ENCODE measurements around the gene MED20.

Gene MED20

GRCh38 chr6:41901882-41902519 lies 18.9 kb downstream of the MED20 start:
- peak; percentile 18 for DNase-seq (ENCODE audit: low read depth)

- no peak for DNase-seq (ENCODE audit: low read depth)
Measured at GRCh38 chr6:41900861-41901260, 20.1 kb downstream of the MED20 start.

- DNase-seq (ENCODE audit: low read depth): no peak
Measured at GRCh38 chr6:41896281-41896680, 24.7 kb downstream of the MED20 start.

- DNase-seq (ENCODE audit: low read depth): peak; percentile 88
Measured at GRCh38 chr6:41895300-41896233, 25.4 kb downstream of the MED20 start, which contains the start of gene USP49. Gene USP49 (minus strand): TSS chr6:41895375. CDS start chr6:41806983, 88,392 bp downstream.

GRCh38 chr6:41894366-41895299 lies 26.3 kb downstream of the MED20 start:
- peak; percentile 15 for DNase-seq (ENCODE audit: low read depth)

- no peak for DNase-seq (ENCODE audit: low read depth)
Measured at GRCh38 chr6:41892921-41893564, 27.9 kb downstream of the MED20 start.

GRCh38 chr6:41887331-41887751 lies 33.6 kb downstream of the MED20 start:
- DNase-seq (ENCODE audit: low read depth): no peak

GRCh38 chr6:41885930-41886329 lies 35.0 kb downstream of the MED20 start:
- DNase-seq (ENCODE audit: low read depth): no peak

- DNase-seq (ENCODE audit: low read depth): no peak
Measured at GRCh38 chr6:41884957-41885356, 36.0 kb downstream of the MED20 start.

- no peak for DNase-seq (ENCODE audit: low read depth)
Measured at GRCh38 chr6:41881506-41881905, 39.4 kb downstream of the MED20 start.

GRCh38 chr6:41878961-41879405 lies 42.0 kb downstream of the MED20 start:
- DNase-seq (ENCODE audit: low read depth): no peak

GRCh38 chr6:41878246-41878645 lies 42.7 kb downstream of the MED20 start:
- DNase-seq (ENCODE audit: low read depth): no peak

GRCh38 chr6:41877051-41877680 lies 43.8 kb downstream of the MED20 start:
- no peak for DNase-seq (ENCODE audit: low read depth)

- no peak for DNase-seq (ENCODE audit: low read depth)
Measured at GRCh38 chr6:41874741-41875140, 46.2 kb downstream of the MED20 start.

GRCh38 chr6:41872147-41872546 lies 48.8 kb downstream of the MED20 start:
- DNase-seq (ENCODE audit: low read depth): no peak

GRCh38 chr6:41871691-41872090 lies 49.2 kb downstream of the MED20 start:
- DNase-seq (ENCODE audit: low read depth): no peak

- no peak for DNase-seq (ENCODE audit: low read depth)
Measured at GRCh38 chr6:41859356-41859755, 61.6 kb downstream of the MED20 start.

- no peak for DNase-seq (ENCODE audit: low read depth)
Measured at GRCh38 chr6:41858703-41859102, 62.2 kb downstream of the MED20 start.
